Ovary (tissue), 3 donors: ENCODE data around the gene TMEM213.

Experiments
- EP300 ChIP-seq: sonication (generic); formaldehyde crosslinking; IDR thresholded peaks from one replicate; pipeline ENCODE4 v1.6.1; 2017; ENCODE audit warnings: antibody characterized with exemption
- POLR2A ChIP-seq: fragments of 450-650 bp; IDR thresholded peaks from one replicate; pipeline ENCODE4 v1.6.1; 2017; ENCODE audit warnings: antibody characterized with exemption, mild to moderate bottlenecking, moderate library complexity
- TF ChIP-seq, protein P1 (sequence below), 3 donors: fragments of 450-650 bp in 2 of 3; fragments of 200-600 bp in 1 of 3; IDR thresholded peaks; one replicate each; pipeline versions ENCODE4 v1.5.1 to v1.8.0; 2016 to 2022; ENCODE audit warnings: antibody characterized with exemption in 3 of 3, mild to moderate bottlenecking in 1 of 3
- donor health status: DM: no; HTN: no; CAD: no.

DNA sequence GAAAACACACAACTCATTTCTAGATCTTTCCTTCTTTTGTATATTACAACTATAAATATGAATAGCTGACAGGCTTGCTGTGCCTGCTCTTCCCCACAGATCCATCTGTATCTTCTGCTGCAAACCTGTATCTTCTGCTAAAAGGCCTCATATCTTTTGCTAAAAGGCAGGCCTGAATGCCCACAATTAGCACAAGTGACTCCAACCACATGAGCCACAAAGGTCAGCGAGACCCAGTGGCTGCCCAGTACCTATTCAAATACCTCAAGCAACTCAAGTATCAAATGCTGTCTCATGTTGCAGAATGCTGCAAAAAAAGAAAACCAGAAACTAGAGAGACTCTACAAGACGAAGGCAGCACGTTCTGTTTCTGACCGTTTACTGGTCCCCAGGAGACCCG is 54.7 kb downstream of the TMEM213 start:
- TF ChIP-seq EP300 (no peak), POLR2A (no peak)
- TF ChIP-seq, protein P1, sequence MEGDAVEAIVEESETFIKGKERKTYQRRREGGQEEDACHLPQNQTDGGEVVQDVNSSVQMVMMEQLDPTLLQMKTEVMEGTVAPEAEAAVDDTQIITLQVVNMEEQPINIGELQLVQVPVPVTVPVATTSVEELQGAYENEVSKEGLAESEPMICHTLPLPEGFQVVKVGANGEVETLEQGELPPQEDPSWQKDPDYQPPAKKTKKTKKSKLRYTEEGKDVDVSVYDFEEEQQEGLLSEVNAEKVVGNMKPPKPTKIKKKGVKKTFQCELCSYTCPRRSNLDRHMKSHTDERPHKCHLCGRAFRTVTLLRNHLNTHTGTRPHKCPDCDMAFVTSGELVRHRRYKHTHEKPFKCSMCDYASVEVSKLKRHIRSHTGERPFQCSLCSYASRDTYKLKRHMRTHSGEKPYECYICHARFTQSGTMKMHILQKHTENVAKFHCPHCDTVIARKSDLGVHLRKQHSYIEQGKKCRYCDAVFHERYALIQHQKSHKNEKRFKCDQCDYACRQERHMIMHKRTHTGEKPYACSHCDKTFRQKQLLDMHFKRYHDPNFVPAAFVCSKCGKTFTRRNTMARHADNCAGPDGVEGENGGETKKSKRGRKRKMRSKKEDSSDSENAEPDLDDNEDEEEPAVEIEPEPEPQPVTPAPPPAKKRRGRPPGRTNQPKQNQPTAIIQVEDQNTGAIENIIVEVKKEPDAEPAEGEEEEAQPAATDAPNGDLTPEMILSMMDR (IDR thresholded peaks at IDR 0.05), result no peak
